ENCODE measurements around the gene FBXO4.

- TF ChIP-seq POLR2A (IDR thresholded peaks at IDR 0.05; ENCODE audit: low read length) (no peak), GATA1 (IDR thresholded peaks at IDR 0.05; ENCODE audit: low read depth, low read length) (no peak)
These were observed 41.5 kb downstream of the FBXO4 start for GRCh38 chr5:41966401-41967105.
